HepG2 (cell line): ENCODE measurements around the gene SHANK3. TPM values are rescaled to one million over a fixed set of nuclear protein-coding genes. Genes with fewer than 3 reads are reported as not detected.
A peak's percentile ranks its signal among the peaks of the same experiment; 100 is the strongest.

Experiments
- AGO1 ChIP-seq: fragments of 200-400 bp; formaldehyde crosslinking; IDR thresholded peaks from 2 replicates; pipeline ENCODE4 v1.6.1; 2017; ENCODE audit warnings: mild to moderate bottlenecking, low read depth, low read length, moderate library complexity; ENCODE audit not compliant: poor library complexity, severe bottlenecking
- ARHGAP35 ChIP-seq: sonication (generic); formaldehyde crosslinking; IDR thresholded peaks from 2 replicates; pipeline ENCODE4 v1.9.0; 2022; ENCODE audit warnings: mild to moderate bottlenecking, inconsistent platforms, moderate library complexity, missing genetic modification reagents, borderline replicate concordance
- ATM ChIP-seq: fragments of 450-650 bp; IDR thresholded peaks from 2 replicates; pipeline ENCODE4 v1.7.1; 2017; ENCODE audit warnings: mild to moderate bottlenecking, borderline replicate concordance
- KDM6A ChIP-seq: IDR thresholded peaks from 2 replicates; pipeline ENCODE4 v1.6.1; 2016; ENCODE audit warnings: low read depth
- NFAT5 ChIP-seq: sonication (generic); formaldehyde crosslinking; IDR thresholded peaks from 2 replicates; pipeline ENCODE4 v1.4.0; 2020; ENCODE audit warnings: missing genetic modification reagents
- SUZ12 ChIP-seq: fragments of 150-350 bp; IDR thresholded peaks from 2 replicates; pipeline ENCODE4 v1.6.1; 2014; ENCODE audit warnings: low read depth, low read length
- TGIF2 ChIP-seq: IDR thresholded peaks from 2 replicates; pipeline ENCODE4 v1.6.1; 2016; ENCODE audit warnings: control low read depth, missing compliant biosample characterization
- TOE1 ChIP-seq: sonication (generic); formaldehyde crosslinking; IDR thresholded peaks from 2 replicates; pipeline ENCODE4 v1.4.0; 2020; ENCODE audit warnings: mild to moderate bottlenecking, missing genetic modification reagents
- USF2 ChIP-seq, 2 experiments: sonication (generic) in 1 of 2; formaldehyde crosslinking in 1 of 2; IDR thresholded peaks; 2 replicates each; pipeline versions ENCODE4 v1.5.1 to v1.6.1; 2011 to 2020; ENCODE audit warnings: borderline replicate concordance in 1 of 2, low read depth in 1 of 2, low read length in 1 of 2, mild to moderate bottlenecking in 1 of 2, missing genetic modification reagents in 1 of 2, moderate library complexity in 1 of 2
- ZBTB25 ChIP-seq: IDR thresholded peaks from 2 replicates; pipeline ENCODE4 v1.6.1; 2018; ENCODE audit warnings: missing genetic modification reagents
- ZNF232 ChIP-seq: sonication (generic); formaldehyde crosslinking; IDR thresholded peaks from 2 replicates; pipeline ENCODE4 v1.4.0; 2020; ENCODE audit warnings: missing genetic modification reagents, borderline replicate concordance
- ZNF274 ChIP-seq: sonication (generic); formaldehyde crosslinking; IDR thresholded peaks from 2 replicates; pipeline ENCODE4 v1.5.1; 2020; ENCODE audit warnings: mild to moderate bottlenecking, missing genetic modification reagents
- ZNF281 ChIP-seq: sonication (generic); formaldehyde crosslinking; IDR thresholded peaks from 2 replicates; pipeline ENCODE4 v1.4.0; 2020; ENCODE audit warnings: missing genetic modification reagents, borderline replicate concordance
- ZNF670 ChIP-seq: sonication (generic); formaldehyde crosslinking; IDR thresholded peaks from 2 replicates; pipeline ENCODE4 v1.8.0; 2022; ENCODE audit warnings: mild to moderate bottlenecking, missing genetic modification reagents, borderline replicate concordance
- ZNF746 ChIP-seq: sonication (generic); formaldehyde crosslinking; IDR thresholded peaks from 2 replicates; pipeline ENCODE4 v1.8.0; 2022; ENCODE audit warnings: mild to moderate bottlenecking, missing genetic modification reagents
- ZNF788 ChIP-seq: sonication (generic); formaldehyde crosslinking; IDR thresholded peaks from 2 replicates; pipeline ENCODE4 v1.5.0; 2020; ENCODE audit warnings: mild to moderate bottlenecking, missing genetic modification reagents, borderline replicate concordance
- polyA plus RNA-seq, 8 experiments: library from polyadenylated mRNA; depleted of rRNA in 3 of 8; stranded (reverse) in 7 of 8; unstranded in 1 of 8; fragments of >200 nt; fragmentation: Illumina TruSeq in 4 of 8; extraction: Trizol in 4 of 8; gene quantifications; 2 replicates each; pipeline versions ENCODE4 v1.2.1 to v1.2.3, GENCODE V29; 2011 to 2016; ENCODE audit warnings: low read depth in 4 of 8, missing spikeins in 1 of 8, mixed read lengths in 1 of 8; ENCODE audit not compliant: insufficient read depth in 1 of 8
- total RNA-seq, 5 experiments: library from RNA; depleted of rRNA; stranded (reverse); fragments of >200 nt; fragmentation: Illumina TruSeq; extraction: Trizol; gene quantifications; 2 replicates each; pipeline ENCODE4 v1.2.3, GENCODE V29; 2016; ENCODE audit warnings: low read depth in 1 of 5

SHANK3 gene
- total and polyA plus RNA-seq, 2 of the 13 experiments (the other 11 are each of a cell fraction or from before 2014, with no cell fraction given): 2.9 to 4.6 TPM

GRCh38 chr22:50700387-50701075, 27.9 kb downstream of the SHANK3 start (continued):
- TF ChIP-seq USF2 (IDR thresholded peaks at IDR 0.05; ENCODE audit: low read depth, low read length) (peak; percentile 86), USF2 (CRISPR knock-in tag; IDR thresholded peaks at IDR 0.05; ENCODE audit: borderline replicate concordance) (peak; percentile 96), ARHGAP35 (CRISPR knock-in tag) (no peak), NFAT5 (CRISPR knock-in tag) (no peak), KDM6A (CRISPR knock-in tag) (peak; percentile 90), ZNF281 (CRISPR knock-in tag) (peak; percentile 97), ZBTB25 (CRISPR knock-in tag) (peak; percentile 67; the same call in 1 of the 2 replicates), TGIF2 (CRISPR knock-in tag) (peak; percentile 69; the same call in 1 of the 2 replicates), ZNF670 (no peak; the same call in none of the 2 replicates), ZNF232 (CRISPR knock-in tag) (no peak; the same call in 1 of the 2 replicates), ZNF788 (CRISPR knock-in tag) (0 out of 2 replicates have a peak, but pooled peaks have one; percentile 56), TOE1 (CRISPR knock-in tag) (no peak; the same call in 1 of the 2 replicates), SUZ12 (no peak), AGO1 (no peak), ZNF746 (CRISPR knock-in tag) (peak; percentile 67; the same call in 1 of the 2 replicates), ATM (no peak), ZNF274 (no peak; the same call in 1 of the 2 replicates)
